ENCODE data around the gene SPATA21.

Gene SPATA21

GRCh38 chr1:16351456-16351993 is 85.7 kb downstream of the SPATA21 start:
- DNase-seq (ENCODE audit: insufficient read length) (no peak), FAIRE-seq (no peak)
- TF ChIP-seq POLR2A (IDR thresholded peaks at IDR 0.05; ENCODE audit: low read depth, low read length), result no peak

GRCh38 chr1:16349847-16350406 is 87.3 kb downstream of the SPATA21 start:
- no peak for FAIRE-seq
- DNase-seq (ENCODE audit: insufficient read length), result no peak
- no peak for TF ChIP-seq POLR2AphosphoS5 (IDR thresholded peaks at IDR 0.05; ENCODE audit: low read depth, low read length)
